Liver (tissue), 9 donors: ENCODE data around the gene CCDC69. TPM values are rescaled to one million over a fixed set of nuclear protein-coding genes. Genes with fewer than 3 reads are reported as not detected.

ENCODE experiments used
- DNase-seq: peaks from one replicate; pipeline ENCODE4 v3.0.0-alpha.2; 2017; ENCODE audit warnings: low spot score
- H3K27ac ChIP-seq, 2 donors: one replicate each; pipeline ENCODE4 v1.7.0; 2013; ENCODE audit warnings: inconsistent platforms in 2 of 2, low read length in 2 of 2, control low read depth in 1 of 2, low read depth in 1 of 2, mild to moderate bottlenecking in 1 of 2
- H3K27me3 ChIP-seq, 4 donors: one replicate each; pipeline versions ENCODE4 v1.6.1 to v1.7.0; 2013; ENCODE audit warnings: low read length in 3 of 4, inconsistent platforms in 1 of 4, mild to moderate bottlenecking in 1 of 4, moderate library complexity in 1 of 4; ENCODE audit not compliant: control insufficient read depth in 4 of 4, insufficient read depth in 4 of 4
- H3K36me3 ChIP-seq, 4 donors: one replicate each; pipeline versions ENCODE4 v1.6.1 to v1.7.0; 2013; ENCODE audit warnings: low read length in 3 of 4, mild to moderate bottlenecking in 3 of 4, low read depth in 1 of 4, moderate library complexity in 1 of 4; ENCODE audit not compliant: control insufficient read depth in 4 of 4, insufficient read depth in 3 of 4
- H3K4me1 ChIP-seq, 4 donors: one replicate each; pipeline versions ENCODE4 v1.6.1 to v1.7.0; 2013; ENCODE audit warnings: low read length in 3 of 4, mild to moderate bottlenecking in 3 of 4, moderate library complexity in 1 of 4; ENCODE audit not compliant: control insufficient read depth in 4 of 4, insufficient read depth in 4 of 4
- H3K4me3 ChIP-seq, 3 donors: one replicate each; pipeline versions ENCODE4 v1.6.1 to v1.7.0; 2013; ENCODE audit warnings: low read length in 3 of 3, control low read depth in 1 of 3, low read depth in 1 of 3, mild to moderate bottlenecking in 1 of 3
- H3K9ac ChIP-seq, 2 donors: one replicate each; pipeline ENCODE4 v1.7.0; 2013; ENCODE audit warnings: low read length in 2 of 2, mild to moderate bottlenecking in 2 of 2, moderate library complexity in 2 of 2, control low read depth in 1 of 2, low read depth in 1 of 2
- H3K9me3 ChIP-seq, 4 donors: one replicate each; pipeline versions ENCODE4 v1.6.1 to v1.7.0; 2013; ENCODE audit warnings: low read length in 3 of 4; ENCODE audit not compliant: control insufficient read depth in 4 of 4
- EGR1 ChIP-seq, 2 donors: IDR thresholded peaks; 2 replicates each; pipeline ENCODE4 v1.6.1; 2016 to 2018; ENCODE audit warnings: antibody characterized with exemption in 2 of 2, low read depth in 2 of 2
- FOXA1 ChIP-seq: IDR thresholded peaks from 2 replicates; pipeline ENCODE4 v1.6.1; 2016; ENCODE audit warnings: antibody characterized with exemption
- FOXA2 ChIP-seq: IDR thresholded peaks from 2 replicates; pipeline ENCODE4 v1.6.1; 2016; ENCODE audit warnings: antibody characterized with exemption
- GABPA ChIP-seq, 2 donors: IDR thresholded peaks in 1 of 2; conservative IDR thresholded peaks in 1 of 2; 2 replicates each; pipeline ENCODE4 v1.6.1; 2016; ENCODE audit warnings: antibody characterized with exemption in 2 of 2, mild to moderate bottlenecking in 1 of 2, moderate library complexity in 1 of 2
- HNF4A ChIP-seq, 2 donors: conservative IDR thresholded peaks; 2 replicates each; pipeline ENCODE4 v1.6.1; 2016; ENCODE audit warnings: antibody characterized with exemption in 2 of 2, mild to moderate bottlenecking in 2 of 2
- HNF4G ChIP-seq: IDR thresholded peaks from 2 replicates; pipeline ENCODE4 v1.6.1; 2016; ENCODE audit warnings: antibody characterized with exemption
- JUND ChIP-seq, 2 donors: IDR thresholded peaks; 2 replicates each; pipeline ENCODE4 v1.6.1; 2016; ENCODE audit warnings: antibody characterized with exemption in 2 of 2
- NR2F2 ChIP-seq: IDR thresholded peaks from 2 replicates; pipeline ENCODE4 v1.6.1; 2016; ENCODE audit warnings: antibody characterized with exemption
- RAD21 ChIP-seq, 2 donors: IDR thresholded peaks; 2 replicates each; pipeline ENCODE4 v1.6.1; 2016; ENCODE audit warnings: antibody characterized with exemption in 2 of 2, mild to moderate bottlenecking in 2 of 2
- RXRA ChIP-seq, 2 donors: IDR thresholded peaks; 2 replicates each; pipeline ENCODE4 v1.6.1; 2017 to 2018; ENCODE audit warnings: antibody characterized with exemption in 2 of 2, mild to moderate bottlenecking in 1 of 2
- SP1 ChIP-seq: IDR thresholded peaks from 2 replicates; pipeline ENCODE4 v1.6.1; 2018; ENCODE audit warnings: antibody characterized with exemption, mild to moderate bottlenecking
- TAF1 ChIP-seq: conservative IDR thresholded peaks from 2 replicates; pipeline ENCODE4 v1.6.1; 2016; ENCODE audit warnings: antibody characterized with exemption, mild to moderate bottlenecking
- YY1 ChIP-seq: IDR thresholded peaks from 2 replicates; pipeline ENCODE4 v1.6.1; 2016; ENCODE audit warnings: antibody characterized with exemption, mild to moderate bottlenecking
- WGBS: extraction: QIAGEN DNeasy Blood & Tissue Kit; methylation state at CpG from one replicate; pipeline ENCODE4 v1.1.7; 2013; 5-methylcytosine and 5-hydroxymethylcytosine counted together
- polyA plus RNA-seq, 2 donors: library from polyadenylated mRNA; stranded (reverse) in 1 of 2; unstranded in 1 of 2; fragments of 200-250 nt in 1 of 2; fragments of >200 nt in 1 of 2; fragmentation: Nextera tagmentation in 1 of 2; extraction: Ambion mirVana in 1 of 2; gene quantifications; one replicate each; pipeline versions ENCODE4 v1.2.1 to v1.2.3, GENCODE V29; 2013 to 2015
- total RNA-seq, 2 donors: library from RNA; depleted of rRNA; stranded (reverse); fragments of >200 nt; gene quantifications; one replicate each; pipeline ENCODE4 v1.2.3, GENCODE V29; 2014
- TF ChIP-seq, protein P1 (sequence below): IDR thresholded peaks from 2 replicates; pipeline ENCODE4 v1.6.1; 2016; ENCODE audit warnings: antibody characterized with exemption
- TF ChIP-seq, protein P2 (sequence below): IDR thresholded peaks from 2 replicates; pipeline ENCODE4 v1.6.1; 2016; ENCODE audit warnings: antibody characterized with exemption
- TF ChIP-seq, protein P3 (sequence below): IDR thresholded peaks from 2 replicates; pipeline ENCODE4 v1.6.1; 2016; ENCODE audit warnings: antibody characterized with exemption, mild to moderate bottlenecking
- TF ChIP-seq, protein P4 (sequence below): IDR thresholded peaks from 2 replicates; pipeline ENCODE4 v1.6.1; 2016; ENCODE audit warnings: antibody characterized with exemption
- TF ChIP-seq, protein P5 (sequence below): fragments of 150-350 bp; IDR thresholded peaks from 2 replicates; pipeline ENCODE4 v1.5.1; 2017; ENCODE audit warnings: improper control_type of control experiment, low read depth, low read length; ENCODE audit not compliant: missing input control
- donor health status: healthy.
- donor health status: healthy.
- donor health status: healthy.
- donor health status: healthy.
- donor health status: healthy.

The CCDC69 gene
- total and polyA plus RNA-seq, 4 donors = 11.9 to 28.6 (median 18.0) TPM

DNA sequence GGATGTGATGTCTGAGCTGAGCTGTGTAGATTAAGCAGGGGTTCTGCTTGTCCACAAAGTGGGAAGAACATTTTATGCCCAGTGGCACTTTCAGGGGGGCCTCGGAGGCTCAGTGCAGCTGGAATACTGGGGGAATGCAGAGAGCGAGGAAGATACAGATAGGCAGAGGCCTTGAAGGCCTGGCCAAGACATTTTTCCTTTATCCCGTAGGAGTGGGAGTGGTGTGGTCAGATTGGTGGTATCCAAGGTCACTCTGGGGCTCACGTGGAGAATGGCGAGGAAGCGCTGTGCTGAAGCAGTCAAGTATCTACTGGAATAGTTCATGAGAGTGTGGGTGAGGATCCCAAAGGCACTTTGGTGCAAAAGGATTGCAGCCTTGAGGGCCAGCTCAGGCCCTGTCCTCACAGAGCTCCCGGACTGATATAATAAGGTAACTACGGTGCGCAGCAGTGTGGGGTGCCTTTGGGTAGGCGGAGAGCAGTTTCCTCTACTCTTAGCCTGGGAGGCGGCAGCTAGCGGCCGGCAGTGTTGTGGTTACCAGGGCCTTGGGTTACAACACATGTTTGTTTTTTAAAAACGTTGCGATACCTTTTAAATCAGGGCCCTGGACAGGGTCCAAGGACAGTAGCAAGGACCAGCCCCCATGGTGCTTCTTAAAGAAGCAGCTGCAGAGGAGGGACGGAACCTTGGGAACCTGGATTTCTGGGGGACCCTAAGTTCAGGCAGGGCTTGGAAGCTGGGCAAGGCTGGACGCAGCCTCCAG, 10.8 kb upstream of the CCDC69 start:
- Histone ChIP-seq H3K36me3 (no peaks in the 10 kb centered on the region), H3K4me3 (peak overlapping the region in 1 of 3 donors; percentile 34), H3K27me3 (no peaks in the 10 kb centered on the region), H3K27ac (peak overlapping the region; percentile 21 to 71), H3K9me3 (no peaks in the 10 kb centered on the region), H3K4me1 (peaks cover 4 to 17% (median 10%) of the 10 kb centered on the region in 4 donors), H3K9ac (no peak overlapping the region)
- peak; percentile 62 for DNase-seq
- WGBS = 27% methylated on average over 17 of the region's 17 CpGs
- peak in 1 of 2 donors; percentile 64 for TF ChIP-seq GABPA (IDR thresholded peaks at IDR 0.05 in 1 of 2, conservative IDR thresholded peaks at IDR 0.05 in 1 of 2)
- TF ChIP-seq, protein P1, sequence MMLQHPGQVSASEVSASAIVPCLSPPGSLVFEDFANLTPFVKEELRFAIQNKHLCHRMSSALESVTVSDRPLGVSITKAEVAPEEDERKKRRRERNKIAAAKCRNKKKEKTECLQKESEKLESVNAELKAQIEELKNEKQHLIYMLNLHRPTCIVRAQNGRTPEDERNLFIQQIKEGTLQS = peak; percentile 17
- peak; percentile 87 for TF ChIP-seq SP1
- TF ChIP-seq JUND (IDR thresholded peaks at IDR 0.05) = peak; percentile 45 to 74
- peak; percentile 48 for TF ChIP-seq NR2F2
- TF ChIP-seq HNF4A (conservative IDR thresholded peaks at IDR 0.05) = peak; percentile 83 to 85
- peak; percentile 59 for TF ChIP-seq FOXA1
- peak; percentile 40 to 55 for TF ChIP-seq RAD21 (IDR thresholded peaks at IDR 0.05)
- TF ChIP-seq, protein P2, sequence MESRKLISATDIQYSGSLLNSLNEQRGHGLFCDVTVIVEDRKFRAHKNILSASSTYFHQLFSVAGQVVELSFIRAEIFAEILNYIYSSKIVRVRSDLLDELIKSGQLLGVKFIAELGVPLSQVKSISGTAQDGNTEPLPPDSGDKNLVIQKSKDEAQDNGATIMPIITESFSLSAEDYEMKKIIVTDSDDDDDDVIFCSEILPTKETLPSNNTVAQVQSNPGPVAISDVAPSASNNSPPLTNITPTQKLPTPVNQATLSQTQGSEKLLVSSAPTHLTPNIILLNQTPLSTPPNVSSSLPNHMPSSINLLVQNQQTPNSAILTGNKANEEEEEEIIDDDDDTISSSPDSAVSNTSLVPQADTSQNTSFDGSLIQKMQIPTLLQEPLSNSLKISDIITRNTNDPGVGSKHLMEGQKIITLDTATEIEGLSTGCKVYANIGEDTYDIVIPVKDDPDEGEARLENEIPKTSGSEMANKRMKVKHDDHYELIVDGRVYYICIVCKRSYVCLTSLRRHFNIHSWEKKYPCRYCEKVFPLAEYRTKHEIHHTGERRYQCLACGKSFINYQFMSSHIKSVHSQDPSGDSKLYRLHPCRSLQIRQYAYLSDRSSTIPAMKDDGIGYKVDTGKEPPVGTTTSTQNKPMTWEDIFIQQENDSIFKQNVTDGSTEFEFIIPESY = peak; percentile 42
- TF ChIP-seq, protein P3, sequence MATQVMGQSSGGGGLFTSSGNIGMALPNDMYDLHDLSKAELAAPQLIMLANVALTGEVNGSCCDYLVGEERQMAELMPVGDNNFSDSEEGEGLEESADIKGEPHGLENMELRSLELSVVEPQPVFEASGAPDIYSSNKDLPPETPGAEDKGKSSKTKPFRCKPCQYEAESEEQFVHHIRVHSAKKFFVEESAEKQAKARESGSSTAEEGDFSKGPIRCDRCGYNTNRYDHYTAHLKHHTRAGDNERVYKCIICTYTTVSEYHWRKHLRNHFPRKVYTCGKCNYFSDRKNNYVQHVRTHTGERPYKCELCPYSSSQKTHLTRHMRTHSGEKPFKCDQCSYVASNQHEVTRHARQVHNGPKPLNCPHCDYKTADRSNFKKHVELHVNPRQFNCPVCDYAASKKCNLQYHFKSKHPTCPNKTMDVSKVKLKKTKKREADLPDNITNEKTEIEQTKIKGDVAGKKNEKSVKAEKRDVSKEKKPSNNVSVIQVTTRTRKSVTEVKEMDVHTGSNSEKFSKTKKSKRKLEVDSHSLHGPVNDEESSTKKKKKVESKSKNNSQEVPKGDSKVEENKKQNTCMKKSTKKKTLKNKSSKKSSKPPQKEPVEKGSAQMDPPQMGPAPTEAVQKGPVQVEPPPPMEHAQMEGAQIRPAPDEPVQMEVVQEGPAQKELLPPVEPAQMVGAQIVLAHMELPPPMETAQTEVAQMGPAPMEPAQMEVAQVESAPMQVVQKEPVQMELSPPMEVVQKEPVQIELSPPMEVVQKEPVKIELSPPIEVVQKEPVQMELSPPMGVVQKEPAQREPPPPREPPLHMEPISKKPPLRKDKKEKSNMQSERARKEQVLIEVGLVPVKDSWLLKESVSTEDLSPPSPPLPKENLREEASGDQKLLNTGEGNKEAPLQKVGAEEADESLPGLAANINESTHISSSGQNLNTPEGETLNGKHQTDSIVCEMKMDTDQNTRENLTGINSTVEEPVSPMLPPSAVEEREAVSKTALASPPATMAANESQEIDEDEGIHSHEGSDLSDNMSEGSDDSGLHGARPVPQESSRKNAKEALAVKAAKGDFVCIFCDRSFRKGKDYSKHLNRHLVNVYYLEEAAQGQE = peak; percentile 80
- TF ChIP-seq, protein P4, sequence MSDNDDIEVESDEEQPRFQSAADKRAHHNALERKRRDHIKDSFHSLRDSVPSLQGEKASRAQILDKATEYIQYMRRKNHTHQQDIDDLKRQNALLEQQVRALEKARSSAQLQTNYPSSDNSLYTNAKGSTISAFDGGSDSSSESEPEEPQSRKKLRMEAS = peak; percentile 96
- peak; percentile 28 to 90 for TF ChIP-seq EGR1 (IDR thresholded peaks at IDR 0.05; ENCODE audit: low read depth in 2 of 2)
- peak; percentile 87 for TF ChIP-seq YY1
- TF ChIP-seq HNF4G = peak; percentile 33
- peak; percentile 67 for TF ChIP-seq FOXA2
- TF ChIP-seq TAF1 = no peak
- TF ChIP-seq, protein P5, sequence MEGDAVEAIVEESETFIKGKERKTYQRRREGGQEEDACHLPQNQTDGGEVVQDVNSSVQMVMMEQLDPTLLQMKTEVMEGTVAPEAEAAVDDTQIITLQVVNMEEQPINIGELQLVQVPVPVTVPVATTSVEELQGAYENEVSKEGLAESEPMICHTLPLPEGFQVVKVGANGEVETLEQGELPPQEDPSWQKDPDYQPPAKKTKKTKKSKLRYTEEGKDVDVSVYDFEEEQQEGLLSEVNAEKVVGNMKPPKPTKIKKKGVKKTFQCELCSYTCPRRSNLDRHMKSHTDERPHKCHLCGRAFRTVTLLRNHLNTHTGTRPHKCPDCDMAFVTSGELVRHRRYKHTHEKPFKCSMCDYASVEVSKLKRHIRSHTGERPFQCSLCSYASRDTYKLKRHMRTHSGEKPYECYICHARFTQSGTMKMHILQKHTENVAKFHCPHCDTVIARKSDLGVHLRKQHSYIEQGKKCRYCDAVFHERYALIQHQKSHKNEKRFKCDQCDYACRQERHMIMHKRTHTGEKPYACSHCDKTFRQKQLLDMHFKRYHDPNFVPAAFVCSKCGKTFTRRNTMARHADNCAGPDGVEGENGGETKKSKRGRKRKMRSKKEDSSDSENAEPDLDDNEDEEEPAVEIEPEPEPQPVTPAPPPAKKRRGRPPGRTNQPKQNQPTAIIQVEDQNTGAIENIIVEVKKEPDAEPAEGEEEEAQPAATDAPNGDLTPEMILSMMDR = no peak
- peak; percentile 88 for TF ChIP-seq RXRA (IDR thresholded peaks at IDR 0.05)
